Activated naive CD4-positive, alpha-beta T cell treated with anti-CD3 and anti-CD28 coated beads, Interleukin-2, amount 50 U/mL, for 16 hours (primary cell): ENCODE results near the gene MEN1.

Source experiments
- DNase-seq: peaks from one replicate; pipeline ENCODE4 v3.0.0-alpha.2; 2020

The MEN1 gene

DNA sequence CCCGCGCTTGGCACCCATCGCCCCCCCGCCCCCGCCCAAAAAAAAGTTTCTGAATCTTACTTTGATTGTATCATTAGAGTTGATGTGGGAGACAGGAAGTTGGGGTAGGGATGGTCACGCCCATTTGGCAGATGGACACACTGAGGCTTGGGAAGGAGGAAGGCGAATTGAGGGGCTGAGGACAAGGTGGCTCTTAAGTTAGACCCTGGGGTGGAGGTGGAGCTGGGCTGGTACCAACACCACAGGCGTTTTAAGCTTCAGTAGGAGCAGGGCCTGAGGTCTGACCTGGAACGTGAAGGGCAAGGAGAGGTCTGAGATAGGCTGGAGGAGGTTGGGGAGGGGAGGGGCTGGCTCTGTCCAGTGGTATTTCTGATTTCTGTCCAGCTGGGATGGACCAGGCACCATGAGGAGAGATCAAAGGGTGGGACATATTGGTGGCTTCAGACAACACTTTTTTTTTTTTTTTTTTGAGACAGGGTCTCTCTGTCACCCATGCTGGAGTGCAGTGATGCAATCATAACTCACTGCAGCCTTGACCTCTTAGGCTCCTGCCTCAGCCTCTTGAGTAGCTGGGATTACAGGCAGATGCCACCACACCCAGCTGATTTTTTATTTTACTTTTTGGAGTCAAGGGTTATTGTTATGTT is 34.9 kb upstream of the MEN1 start:
- no peak for DNase-seq

DNA sequence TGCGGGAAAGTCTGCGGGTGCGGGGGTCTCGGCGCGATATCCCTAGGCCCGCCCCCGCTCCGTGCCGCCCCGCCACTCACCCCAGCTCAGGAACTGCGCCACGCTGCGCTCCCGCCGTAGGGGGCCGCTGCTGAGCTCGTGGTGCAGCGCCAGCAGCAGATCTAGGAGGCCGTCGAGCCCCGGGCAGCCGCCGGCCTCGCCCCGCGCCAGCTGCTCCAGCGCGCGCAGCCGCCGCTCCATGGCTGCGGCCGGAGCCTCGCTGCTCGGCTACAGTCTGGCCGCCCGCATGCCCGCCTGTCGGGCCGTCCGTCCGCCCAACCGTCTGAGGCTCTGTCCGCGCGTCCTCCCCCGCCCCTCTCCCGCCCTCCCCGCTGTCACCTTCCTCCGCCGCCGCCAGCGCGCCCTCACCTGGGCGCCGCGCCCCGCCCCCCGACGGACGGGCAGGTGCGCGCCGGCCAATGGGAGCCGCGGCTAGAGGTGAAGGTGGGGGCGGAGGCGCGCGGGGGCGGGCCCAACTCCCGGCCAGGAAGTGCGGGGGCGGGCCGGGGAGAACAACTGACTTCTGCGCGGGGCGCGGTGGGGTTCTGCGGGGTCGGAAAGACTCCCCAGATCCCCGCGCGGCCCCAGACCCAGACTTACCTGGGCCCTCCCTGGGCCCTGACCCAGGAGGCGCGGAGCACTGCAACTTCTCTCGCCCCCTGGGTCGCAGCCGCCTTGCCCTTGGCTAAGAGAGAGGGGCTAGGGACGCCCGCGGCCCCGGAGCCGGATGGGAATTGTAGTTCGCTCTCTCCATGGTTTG is 34.2 kb upstream of the MEN1 start, which contains the start of gene CDC42BPG:
Gene CDC42BPG (minus strand): TSS at position 324 of the 799 bp plus-strand sequence. CDS start 84 bp downstream, at position 240.
- DNase-seq = peak; percentile 74

DNA sequence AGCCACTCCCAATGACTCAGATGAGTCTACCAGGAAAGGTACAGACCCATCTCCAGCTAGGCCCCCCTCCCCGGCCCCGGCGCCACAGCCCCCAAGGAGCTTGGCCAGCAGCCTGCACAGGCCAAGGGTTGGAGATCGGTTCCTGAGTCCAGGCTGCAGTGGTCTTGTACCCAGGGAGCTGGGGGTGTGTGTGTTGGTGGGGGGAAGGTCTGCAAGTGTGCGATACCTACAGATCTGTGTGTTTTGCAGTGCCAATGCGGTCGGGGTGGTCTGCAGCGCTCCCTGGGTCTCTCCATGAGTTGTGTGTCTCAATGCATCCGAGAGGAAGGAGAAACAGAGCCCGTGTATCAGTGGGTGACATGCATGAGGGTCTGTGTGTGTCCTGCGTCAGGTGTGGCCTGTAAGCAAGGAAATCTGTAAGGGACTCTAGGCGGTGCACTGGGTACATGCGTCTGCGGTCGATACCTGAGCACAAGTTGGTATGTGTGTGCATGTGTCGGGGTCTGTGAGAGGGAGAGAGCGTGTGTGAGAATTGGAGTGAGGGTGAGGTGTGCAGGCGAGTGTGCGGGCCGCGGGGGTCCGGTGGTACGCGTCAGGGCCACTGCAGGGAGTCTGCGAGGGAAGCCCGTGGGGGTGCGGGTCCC is 33.5 kb upstream of the MEN1 start:
- no peak for DNase-seq

DNA sequence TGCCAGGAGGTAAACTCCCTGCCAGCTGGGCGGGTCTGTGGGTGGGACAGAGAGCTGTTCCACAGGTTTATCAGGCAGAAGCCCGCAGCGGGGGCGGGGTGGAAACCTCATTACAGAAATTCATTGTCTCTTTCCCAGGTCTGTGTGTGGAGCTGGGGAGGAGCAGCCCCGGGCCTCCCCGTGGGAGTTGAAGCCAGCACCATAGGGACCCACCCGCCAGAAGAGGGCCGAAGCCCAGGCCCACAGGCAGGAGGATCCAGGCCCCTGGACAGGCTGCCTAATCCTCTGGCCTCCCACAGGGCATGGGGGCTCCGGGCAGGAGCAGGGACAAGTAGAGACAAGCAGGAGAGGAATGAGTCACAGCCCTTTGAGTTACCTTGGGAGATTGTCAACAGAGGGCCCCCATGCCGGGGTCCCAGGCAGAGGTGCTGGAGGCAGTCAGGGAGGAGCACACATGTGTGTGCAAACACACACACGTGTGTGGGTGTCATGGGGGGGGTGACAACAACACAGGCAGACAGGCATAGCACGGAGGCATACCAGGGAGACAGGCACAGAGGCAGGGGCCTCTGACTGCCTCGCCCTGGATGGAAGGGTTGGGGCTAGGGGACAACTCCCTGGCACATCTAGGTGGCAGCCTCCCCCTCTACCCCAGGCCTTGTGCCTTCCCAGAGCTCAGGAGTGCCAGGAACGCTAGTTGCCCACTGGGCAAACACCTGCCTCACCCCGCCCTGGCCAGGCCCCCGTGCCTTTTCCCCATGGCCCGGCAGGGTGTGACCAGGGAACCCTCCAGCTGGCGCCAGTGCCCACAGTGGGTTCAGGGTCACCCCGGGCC is 32.7 kb upstream of the MEN1 start:
- DNase-seq = no peak

DNA sequence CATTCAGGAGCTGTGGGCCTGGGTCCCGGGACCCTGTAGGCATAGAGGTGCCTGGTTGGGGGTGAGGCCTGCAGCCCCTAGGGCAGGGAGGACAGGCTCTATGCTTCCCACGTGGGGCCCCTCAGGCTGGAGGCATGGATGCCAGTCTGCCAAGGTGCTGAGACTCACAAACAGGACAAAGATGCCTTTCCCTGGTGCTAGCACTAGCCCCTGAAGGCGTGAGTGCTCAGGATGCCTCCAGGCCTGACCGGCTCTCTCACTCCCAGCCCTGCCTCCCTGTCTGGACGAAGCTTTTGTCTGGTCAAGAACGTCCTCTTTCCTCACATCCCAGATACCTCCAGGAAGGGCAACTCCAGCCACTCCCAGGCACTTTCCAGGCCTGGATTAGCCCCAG is 32.0 kb upstream of the MEN1 start:
- DNase-seq = no peak

DNA sequence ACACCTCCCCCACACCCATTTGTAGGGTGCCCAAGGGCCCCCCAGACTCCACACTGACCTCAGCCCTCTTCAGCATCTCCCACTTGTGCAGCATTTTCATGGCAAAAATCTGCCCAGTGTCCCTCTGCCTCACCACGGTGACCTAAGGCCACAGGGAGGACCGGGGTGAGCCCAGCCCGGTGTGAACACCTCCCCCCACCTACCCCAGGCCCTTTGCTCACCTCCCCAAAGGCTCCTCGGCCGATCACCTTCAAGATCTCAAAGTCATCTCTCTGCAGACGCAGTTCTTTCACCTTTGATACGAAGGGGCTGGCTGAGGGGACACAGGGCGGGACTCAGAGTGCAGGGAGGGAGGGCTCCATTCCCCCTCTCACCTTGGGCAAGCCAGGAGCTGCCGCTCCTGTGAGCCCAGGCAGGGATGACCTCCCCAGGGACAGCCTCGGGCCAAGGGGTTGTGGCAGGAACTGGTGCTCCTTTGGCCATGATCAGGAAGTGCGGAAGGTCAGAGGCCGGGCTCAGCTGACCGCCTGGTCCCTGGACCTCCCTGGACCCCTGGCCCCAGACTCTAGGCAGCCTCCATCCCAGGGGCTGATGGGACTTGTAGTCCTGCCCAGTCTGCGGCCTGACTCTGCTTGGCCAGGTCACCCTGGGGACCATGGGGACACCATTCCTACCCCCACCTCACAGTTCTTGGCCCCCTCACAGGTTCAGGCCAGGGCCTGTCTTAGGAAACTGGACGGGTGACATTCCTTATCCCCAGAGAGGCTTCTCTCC is 31.4 kb upstream of the MEN1 start:
- DNase-seq = no peak

DNA sequence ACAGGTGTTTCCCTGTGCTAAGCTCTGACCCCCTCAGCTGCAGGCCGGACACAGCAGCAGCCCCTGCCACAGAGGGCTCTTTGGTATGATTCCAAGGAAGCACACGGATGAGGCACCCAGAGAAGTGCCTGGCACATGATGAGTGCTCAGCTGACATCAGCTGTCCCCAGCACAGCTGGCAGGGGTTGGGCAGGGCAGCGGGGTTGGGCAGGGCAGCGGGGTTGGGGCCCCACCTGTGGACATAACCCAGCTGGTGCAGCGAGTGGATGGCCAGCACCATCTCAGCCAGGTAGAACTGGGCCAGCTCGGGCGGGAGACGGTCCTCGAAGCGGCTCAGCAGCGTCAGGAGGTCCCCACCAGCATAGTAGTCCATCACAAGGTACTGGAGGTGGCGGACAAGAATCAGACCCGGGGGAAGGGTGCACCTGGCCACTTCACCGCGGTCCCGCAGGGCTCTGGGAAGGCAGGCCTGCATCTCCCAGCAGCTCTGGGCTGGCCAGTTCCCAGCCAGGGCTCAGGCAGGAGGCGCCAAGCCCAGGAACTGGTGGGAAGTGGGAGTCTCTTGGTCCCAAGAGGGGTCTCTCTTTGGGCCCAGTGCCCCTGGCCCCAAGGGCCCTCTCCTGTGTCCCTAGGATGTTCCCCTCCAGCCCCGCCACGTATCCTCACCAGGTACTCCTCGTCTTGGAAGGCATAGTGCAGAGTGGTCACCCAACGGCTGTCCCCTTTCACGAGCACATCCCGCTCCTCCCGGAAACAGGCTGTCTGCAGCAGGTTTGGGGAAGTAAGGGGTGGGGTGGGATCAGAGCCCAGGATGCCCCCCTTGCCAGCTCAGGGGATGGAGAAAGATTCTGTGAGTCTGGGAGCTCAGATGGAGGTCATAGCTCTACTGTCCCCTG is 29.8 kb upstream of the MEN1 start:
- DNase-seq = no peak

DNA sequence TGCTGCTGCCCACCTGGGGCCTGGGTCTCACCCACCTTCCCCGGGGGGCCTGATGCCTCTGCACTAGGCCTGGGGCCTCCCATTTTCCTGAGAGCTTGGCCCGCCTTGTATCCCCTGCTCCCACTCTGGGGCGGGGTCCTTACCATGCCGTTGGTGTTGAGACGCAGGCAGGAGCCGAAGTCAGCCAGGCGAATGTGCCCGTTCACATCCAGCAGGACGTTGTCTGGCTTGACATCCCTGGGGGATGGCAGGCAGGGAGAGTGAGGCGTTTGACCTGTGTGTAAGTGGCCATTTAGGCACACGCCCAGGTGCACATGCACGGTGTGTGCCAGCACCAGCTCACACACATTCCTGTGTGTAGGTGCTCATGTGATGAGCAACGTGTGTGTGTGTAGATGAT is 29.0 kb upstream of the MEN1 start:
- no peak for DNase-seq

DNA sequence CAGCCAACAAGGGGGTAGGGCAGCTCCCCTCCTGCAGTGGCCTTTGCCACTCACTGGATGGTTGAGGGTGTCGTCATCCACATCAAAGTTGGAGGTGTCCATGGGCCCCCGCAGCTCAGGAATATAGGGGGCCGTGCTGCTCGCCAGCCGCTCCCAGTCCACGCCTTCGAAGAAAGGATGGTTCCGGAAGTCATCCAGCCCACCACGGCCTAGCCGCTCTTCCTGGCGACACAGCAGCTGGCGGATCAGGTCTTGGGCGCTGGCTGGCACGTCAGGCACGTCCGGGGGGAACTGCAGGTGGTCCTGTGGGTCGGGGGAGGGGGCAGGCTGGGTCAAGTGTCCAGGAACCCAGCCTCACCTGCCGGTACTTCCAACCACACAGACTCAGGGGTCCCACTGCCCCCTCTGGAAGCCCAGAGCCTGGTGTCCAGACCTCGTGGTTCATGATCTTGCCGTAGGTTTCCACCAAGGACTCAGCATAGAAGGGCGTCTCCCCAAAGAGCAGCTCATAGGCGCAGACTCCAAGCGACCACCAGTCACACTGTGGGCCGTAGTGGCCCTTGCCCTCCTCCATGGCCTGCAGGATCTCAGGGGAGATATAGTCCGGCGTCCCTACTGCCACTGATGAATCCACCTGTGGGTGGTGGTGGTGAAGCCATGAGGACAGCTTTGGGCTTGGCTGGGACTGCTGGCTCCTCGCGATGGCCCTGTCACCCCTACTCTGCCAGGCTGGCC is 28.4 kb upstream of the MEN1 start:
- no peak for DNase-seq

DNA sequence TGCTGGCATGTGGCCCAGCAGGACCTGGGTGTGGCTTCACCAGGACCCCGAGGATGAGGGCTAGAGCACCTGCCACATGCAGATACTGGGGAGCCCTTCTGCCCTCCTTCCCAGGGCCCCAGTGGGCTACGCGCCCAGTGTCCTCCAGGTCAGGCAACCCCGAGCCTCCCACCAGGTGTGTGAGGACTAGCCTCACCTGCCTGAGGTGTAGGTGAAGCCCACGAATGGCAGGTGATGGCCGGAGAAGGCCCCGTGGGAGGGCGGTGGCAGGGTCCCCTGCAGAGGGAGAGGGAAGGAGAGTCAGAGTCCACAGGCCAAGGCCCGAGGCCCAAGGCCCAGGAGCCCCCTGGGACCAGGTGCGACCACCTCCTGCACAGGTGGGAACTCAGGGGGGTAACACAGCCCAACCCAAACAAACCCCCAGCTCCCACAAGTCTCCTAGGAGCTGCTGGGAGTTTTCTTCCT is 27.6 kb upstream of the MEN1 start:
- no peak for DNase-seq

DNA sequence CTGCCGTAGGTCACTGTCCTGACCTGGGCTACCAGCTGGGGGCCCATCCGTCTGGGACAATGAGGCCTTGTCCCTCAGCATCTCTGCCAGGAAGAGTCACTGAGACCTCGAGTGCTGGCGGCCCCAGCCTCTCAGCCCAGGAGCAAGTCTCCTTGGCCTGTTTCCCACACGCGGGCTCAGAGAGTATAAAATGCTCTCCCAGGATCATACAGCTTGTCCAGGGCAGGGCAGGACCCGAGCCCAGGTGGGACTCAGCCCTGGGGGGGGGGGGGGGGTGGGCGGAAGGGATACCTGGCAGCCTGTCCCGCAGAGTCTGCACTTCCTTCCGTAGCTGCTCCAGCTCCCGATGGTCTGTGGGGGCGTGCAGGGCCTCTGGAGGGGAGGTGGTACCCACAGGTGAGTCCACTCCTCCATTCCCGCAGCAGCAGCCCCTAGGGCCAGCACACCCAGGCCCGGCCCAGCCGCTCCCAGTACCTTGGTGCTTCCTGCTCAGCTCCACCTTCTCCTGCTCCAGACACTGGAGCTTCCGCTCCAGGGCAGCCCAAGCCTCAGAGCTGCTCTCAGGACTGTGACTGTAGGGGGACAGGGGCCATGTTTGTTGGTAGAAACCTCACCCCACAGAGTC is 26.2 kb upstream of the MEN1 start:
- DNase-seq = no peak

DNA sequence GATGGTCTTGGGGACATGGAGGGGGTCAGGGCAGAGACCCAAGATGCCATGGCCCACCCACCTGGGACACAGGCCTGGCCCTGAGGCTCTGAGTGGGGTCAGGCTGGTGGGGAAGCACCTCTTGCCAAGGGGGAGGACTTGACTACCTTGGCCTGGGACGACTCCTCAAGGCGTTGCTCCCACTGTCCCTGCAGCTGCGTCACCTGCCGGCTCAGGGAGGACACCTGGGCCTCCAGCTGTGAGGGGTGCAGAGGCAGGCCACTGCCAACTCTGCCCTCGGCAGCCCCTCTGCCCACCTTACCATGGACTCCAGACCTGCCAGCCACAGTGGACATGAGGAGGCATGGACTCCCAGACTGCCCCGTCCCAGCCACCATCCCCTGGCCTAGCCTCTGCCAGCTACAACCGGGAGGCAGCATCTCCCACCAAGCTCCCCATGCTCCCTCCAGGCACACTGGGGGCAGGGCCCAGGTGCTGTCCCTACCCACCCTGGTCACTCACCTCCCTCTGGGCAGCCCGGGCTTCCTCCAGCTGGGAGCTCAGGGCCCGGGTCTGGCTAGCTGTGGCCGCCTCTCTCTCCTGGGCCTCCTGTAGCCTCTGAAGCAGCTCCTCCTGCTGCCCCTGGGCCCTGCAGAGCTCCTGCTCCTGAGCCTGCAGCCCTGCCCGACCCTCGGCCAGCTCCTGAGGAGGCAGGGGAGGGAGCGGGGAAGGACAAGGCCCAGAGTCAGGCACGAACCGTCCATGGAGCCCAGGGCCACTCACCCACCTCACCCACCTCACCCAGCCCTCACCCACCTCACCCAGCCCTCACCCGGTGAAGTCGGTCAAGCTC is 25.5 kb upstream of the MEN1 start:
- DNase-seq = no peak

DNA sequence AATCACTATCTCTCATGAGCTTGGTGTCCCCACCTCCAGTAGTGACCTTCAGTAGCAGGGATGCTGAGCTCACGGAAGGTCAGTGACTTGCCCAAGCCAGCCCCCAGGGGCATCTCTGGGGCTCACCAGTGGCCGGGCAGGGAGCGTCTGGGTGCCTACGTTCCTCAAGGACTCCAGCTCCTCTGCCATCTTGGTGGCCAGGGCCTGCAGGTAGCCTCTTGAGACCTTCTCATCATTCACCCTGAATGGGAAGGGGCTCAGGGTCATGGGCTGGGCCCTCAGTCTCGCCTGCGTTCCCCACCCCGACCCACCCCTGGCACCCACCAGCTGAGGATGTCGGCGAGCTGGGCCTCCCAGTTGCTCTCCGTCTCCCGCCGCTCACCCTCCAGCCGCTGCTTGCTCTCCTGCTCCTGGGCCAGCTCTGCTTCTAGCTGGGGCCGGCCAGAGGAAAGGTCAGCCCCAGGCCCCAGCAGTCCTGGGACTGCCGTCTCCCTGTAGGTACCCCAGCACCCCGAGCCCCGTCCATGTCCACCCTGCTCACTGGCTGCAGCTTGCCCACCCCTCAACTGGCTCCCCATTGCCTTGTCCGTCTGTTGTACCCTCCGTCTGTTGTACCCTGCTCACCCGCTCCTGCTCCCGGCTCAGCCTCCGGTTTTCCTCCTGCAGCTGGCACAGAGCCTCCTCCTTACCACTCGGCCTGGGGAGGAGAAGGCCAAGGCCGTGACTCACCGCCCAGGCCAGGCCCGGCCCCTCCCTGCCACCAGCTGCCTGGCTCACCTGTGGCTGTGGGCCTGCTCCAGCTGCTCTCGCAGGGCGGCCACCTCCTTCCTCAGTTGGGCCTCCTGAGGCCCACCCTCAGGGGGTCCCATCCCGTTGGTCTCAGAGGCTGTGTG is 24.6 kb upstream of the MEN1 start:
- DNase-seq = no peak

DNA sequence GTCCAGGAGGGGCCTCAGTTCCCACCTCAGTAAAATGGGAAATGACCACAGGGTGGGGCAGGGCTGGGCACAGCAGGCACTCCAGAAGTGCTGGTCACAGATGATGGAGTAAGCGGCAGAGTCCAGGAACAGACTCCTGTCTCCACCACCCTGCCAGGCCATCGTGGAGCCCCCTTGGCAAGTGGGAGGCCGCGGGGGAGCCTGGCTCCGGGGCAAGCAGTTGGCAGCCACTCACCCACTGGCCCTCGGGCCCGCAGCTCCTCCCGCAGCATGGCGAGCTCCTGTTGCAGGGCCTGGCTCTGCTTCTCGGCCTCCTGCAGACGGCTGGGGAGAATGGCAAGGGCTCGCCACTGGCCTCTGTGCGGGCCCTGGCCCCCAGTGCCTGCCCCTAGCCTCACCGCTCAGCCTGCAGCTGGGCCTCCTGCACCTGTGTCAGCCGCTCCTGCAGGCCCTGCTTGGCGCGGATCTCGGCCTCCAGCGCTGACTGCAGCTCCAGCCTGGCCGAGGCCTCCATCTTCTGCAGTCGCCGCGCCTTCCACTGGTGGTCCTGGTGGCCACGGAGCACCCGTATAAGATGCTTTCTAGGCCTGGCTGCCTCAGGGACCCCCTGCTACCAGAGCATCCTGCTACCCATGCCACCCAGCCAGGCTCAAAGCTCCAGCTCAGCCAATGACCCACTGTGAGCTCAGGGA is 23.8 kb upstream of the MEN1 start:
- no peak for DNase-seq

DNA sequence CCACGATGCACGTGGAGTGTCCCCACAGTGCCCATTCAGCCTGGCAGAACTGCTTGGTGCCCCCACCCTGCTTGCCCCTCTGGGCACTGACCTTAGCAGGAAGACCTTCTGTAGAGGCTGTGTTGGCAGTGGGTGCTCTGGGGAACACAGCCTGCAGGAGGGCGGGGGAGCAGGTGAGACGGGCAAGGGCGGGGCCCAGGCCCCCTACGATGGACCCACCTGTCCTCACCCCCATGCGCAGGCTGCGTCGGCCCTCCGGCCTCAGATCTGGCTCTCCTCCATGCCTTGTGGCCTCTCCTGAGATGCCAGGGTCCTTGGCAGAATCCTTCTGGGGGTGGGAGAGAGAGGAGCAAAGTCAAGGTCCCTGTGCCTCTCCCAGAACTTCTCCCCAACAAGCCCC is 23.2 kb upstream of the MEN1 start:
- no peak for DNase-seq

DNA sequence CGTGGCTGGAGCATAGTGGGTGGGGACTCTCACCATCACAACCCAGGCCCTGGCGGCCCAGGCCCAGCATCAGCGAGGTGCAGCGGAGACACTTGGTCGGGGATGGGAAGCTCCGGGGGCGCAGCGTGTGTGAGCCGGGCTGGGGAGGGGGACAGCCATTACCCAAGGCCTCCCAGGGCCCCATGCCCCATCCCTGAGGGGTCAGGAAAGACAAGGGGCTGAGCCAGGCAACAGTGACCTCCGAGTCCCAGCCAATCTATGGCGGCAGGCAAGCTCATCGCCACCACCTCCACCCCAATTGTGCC is 22.8 kb upstream of the MEN1 start:
- no peak for DNase-seq

DNA sequence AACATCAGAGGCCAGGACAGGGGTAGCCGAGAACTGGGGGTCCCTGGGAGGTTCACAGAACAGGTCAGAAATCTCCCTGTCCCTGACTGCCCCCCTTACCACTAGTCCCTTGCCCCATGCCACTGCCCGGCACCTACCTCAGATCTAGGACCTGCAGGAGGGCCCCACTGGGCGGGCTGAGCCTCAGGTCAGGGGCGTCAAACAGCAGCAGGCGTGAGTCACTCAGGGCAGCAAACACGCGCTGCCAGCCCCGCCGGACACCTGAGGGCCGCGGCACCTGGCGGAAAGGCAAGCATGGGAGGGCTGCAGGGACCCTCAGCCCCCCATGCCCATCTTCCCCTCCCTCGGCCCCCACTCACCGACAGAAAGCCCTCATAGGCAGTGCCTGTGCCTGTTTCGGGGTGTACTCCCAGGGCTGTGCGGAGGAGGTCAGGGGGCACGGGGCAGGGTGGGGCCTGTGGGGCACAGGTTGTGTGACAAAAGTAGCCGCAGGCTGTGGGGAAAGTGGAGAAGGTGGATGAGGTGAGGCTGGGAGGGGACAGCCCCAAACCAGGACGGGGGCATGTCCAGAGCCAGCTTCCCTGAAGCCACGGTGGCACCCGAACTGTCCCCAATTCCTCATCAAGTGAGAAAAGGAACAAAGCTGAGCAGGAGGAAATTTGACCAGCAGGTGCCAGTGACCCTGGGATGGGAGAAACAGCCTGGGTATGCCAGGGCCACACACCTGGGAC is 22.3 kb upstream of the MEN1 start:
- no peak for DNase-seq
